ENCODE results near the gene TLR10. TPM values are rescaled to one million over a fixed set of nuclear protein-coding genes. Genes with fewer than 3 reads are reported as not detected.

Gene TLR10
- polyA plus RNA-seq, 1 of the 3 experiments (the other 2 are of a cell fraction) = not detected

- H3K79me2 ChIP-seq (ENCODE audit: insufficient read depth) = no peaks in the 10 kb centered on the region
- H3K9ac ChIP-seq = no peak overlapping the region
- H2AFZ ChIP-seq (ENCODE audit: low read depth) = no peak overlapping the region
- H3K27me3 ChIP-seq (ENCODE audit: insufficient read depth) = no peaks in the 10 kb centered on the region
- H3K9me2 ChIP-seq = no peaks in the 10 kb centered on the region
- DNase-seq = no peak
- POLR2A ChIA-PET = interaction anchor here (0.5 kb wide), 1 partner anchor 578 kb away, joined by 3 read pairs; no protein-coding TSS in a partner anchor
- no peaks in the 10 kb centered on the region for H3K36me3 ChIP-seq (replicated peaks in 1 of 2; ENCODE audit: control insufficient read depth in 1 of 2, insufficient read depth in 2 of 2, low read length in 1 of 2)
- H3K4me2 ChIP-seq = no peak overlapping the region
- no peak for TF ChIP-seq PBX3 (IDR thresholded peaks at IDR 0.05)
- TF ChIP-seq NRF1 (IDR thresholded peaks at IDR 0.05; ENCODE audit: low read depth, low read length) = no peak
- TF ChIP-seq IRF3 (IDR thresholded peaks at IDR 0.05; ENCODE audit: low read depth, low read length) = no peak
- TF ChIP-seq ELF1 (IDR thresholded peaks at IDR 0.05) = no peak
- TF ChIP-seq MEF2A (IDR thresholded peaks at IDR 0.05; ENCODE audit: borderline replicate concordance, low read depth) = no peak
- TF ChIP-seq MAX (IDR thresholded peaks at IDR 0.05; ENCODE audit: low read depth) = no peak
- no peak for TF ChIP-seq JUND (IDR thresholded peaks at IDR 0.05)
- no peak for TF ChIP-seq USF1 (IDR thresholded peaks at IDR 0.05; ENCODE audit: borderline replicate concordance, low read depth)
- TF ChIP-seq RFX5 (IDR thresholded peaks at IDR 0.05; ENCODE audit: low read length) = no peak
- TF ChIP-seq REST (IDR thresholded peaks at IDR 0.05; ENCODE audit: low read depth, low read length) = no peak
- TF ChIP-seq EZH2phosphoT487 (IDR thresholded peaks at IDR 0.05; ENCODE audit: borderline replicate concordance, low read depth) = no peak
- no peak for TF ChIP-seq FOSL2 (IDR thresholded peaks at IDR 0.05; ENCODE audit: borderline replicate concordance, low read depth)
- no peak for TF ChIP-seq CTCF (IDR thresholded peaks at IDR 0.05)
- no peak for TF ChIP-seq RXRA (IDR thresholded peaks at IDR 0.05; ENCODE audit: borderline replicate concordance, low read depth)
- TF ChIP-seq FOXM1 (IDR thresholded peaks at IDR 0.05; ENCODE audit: low read depth) = no peak
- no peak for TF ChIP-seq TEAD4 (IDR thresholded peaks at IDR 0.05; ENCODE audit: borderline replicate concordance, insufficient read depth)
- TF ChIP-seq EP300 (IDR thresholded peaks at IDR 0.05; ENCODE audit: borderline replicate concordance in 1 of 2, low read depth in 1 of 2, low read length in 1 of 2) = no peak
- no peak for TF ChIP-seq NFIC (IDR thresholded peaks at IDR 0.05; ENCODE audit: borderline replicate concordance)
- no peak for TF ChIP-seq RAD21 (IDR thresholded peaks at IDR 0.05; ENCODE audit: low read length)
- H3F3A ChIP-seq (replicated peaks; ENCODE audit: insufficient read depth) = no peaks in the 10 kb centered on the region
- H3K9me3 ChIP-seq = no peaks in the 10 kb centered on the region
- no peak overlapping the region for H3K4me3 ChIP-seq (ENCODE audit: low read depth in 2 of 2, low read length in 1 of 2)
- CTCF ChIA-PET = interaction anchor here (1.0 to 1.1 kb wide), 2 partner anchors 15 to 60 kb away, joined by 3 to 4 read pairs; no protein-coding TSS in a partner anchor
- H4K20me1 ChIP-seq (ENCODE audit: insufficient read depth) = no peaks in the 10 kb centered on the region
- no peaks in the 10 kb centered on the region for H3K4me1 ChIP-seq (ENCODE audit: control insufficient read depth in 1 of 2, insufficient read depth in 2 of 2, low read depth in 1 of 2, low read length in 1 of 2)
- H3K27ac ChIP-seq (ENCODE audit: low read depth in 2 of 2, low read length in 1 of 2) = no peak overlapping the region
- 50% methylated on average over 3 of the region's 3 CpGs for WGBS (ENCODE audit: low lambda C conversion rate)
These were observed 36.8 kb upstream of the TLR10 start for GRCh38 chr4:38819569-38819968.

Measured in SK-N-SH (cell line).